GM19239 (cell line): ENCODE data around the gene BRAF.
A peak's percentile ranks its signal among the peaks of the same experiment; 100 is the strongest.
"Not testable (repeated sequence)": the region's sequence is repeated elsewhere in the genome, so short reads cannot be mapped to it uniquely, and the experiment has no call there.

ENCODE experiments used
- DNase-seq: peaks from one replicate; pipeline ENCODE4 v3.0.0; 2011; ENCODE audit warnings: low spot score; ENCODE audit not compliant: insufficient read length
- FAIRE-seq: peaks from 2 replicates; lab custom pipeline; 2011; peaks lifted over from hg19 to GRCh38; lab: Jason Lieb, UNC

BRAF gene

DNA sequence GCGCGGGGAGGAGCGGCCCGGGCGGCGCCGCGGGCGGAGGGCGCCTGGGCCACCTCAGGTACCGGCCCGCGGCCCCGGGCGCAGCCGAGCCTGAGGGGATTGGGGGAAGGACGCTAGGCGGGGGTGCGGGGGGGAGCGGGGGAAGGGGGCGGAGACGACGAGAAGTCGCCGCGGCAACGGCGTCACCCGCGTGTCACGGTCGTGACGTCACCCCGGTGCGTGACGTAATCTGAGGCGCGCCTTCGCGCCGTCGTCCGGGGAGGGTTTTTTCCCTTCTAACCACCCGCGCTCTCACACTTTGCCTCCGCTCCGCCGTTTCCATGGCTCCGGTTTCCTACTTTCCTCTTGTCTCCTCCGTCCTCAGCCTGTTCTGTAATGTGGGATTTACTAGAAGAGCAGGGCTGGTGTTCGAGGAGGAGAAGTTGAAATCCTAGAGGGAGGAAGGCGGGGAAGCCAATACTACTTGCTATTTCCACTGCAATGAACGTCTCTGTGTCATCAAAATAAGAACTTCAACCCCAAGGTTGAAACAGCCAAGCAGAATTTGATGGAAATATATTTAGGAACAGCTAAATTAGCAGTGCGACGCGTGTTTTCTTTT lies at the start of gene BRAF:
Gene BRAF, minus strand, starts transcription at position 109 of the 601 bp plus-strand sequence. CDS start 226 bp downstream, outside the sequence.
- peak; percentile 62 for DNase-seq
- peak; percentile 60 for FAIRE-seq

DNA sequence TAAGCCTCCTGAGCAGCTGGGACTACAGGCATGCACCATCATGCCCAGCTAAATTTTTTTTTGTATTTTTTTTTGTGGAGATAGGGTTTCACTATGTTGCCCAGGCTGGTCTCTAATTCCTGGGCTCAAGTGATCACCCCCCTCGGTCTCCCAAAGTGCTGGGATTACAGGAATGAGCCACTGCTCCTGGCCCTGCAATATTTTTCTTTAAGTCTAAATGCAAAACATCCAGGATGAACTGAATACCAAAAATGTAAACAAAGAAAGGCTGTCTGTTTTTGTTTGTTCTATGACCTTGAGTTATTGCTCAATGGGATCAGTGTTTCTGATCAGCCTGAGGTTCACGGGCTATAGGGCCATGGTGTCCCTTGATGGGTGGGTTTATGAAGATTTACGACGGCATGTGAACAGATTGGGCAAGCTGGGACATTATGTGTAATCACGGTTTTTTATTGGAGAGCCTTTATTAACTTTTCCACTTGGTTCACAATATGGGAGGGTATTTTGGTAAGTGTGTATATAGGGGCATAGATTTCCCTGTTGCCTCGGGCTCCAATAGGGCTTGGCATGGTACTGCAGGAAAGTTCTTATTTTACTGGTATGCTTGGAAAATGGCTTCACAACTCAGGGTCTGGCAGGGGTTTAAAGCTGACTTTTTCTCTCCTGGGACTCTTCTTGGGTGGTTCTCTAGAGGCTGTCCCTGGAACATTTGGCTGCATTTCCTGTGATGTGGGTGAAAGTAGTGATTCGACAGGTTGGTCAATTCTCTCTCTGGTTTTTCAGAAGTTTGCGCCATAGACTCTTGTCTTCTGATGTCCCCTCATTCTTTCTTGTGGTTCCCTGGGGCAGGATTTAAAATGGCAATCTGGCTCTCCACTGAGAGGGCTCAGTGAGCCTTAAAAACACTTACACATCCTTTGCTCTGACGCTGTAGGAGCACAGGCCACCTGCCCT lies 48.4 kb upstream of the BRAF start:
- DNase-seq (no peak), FAIRE-seq (no peak)

DNA sequence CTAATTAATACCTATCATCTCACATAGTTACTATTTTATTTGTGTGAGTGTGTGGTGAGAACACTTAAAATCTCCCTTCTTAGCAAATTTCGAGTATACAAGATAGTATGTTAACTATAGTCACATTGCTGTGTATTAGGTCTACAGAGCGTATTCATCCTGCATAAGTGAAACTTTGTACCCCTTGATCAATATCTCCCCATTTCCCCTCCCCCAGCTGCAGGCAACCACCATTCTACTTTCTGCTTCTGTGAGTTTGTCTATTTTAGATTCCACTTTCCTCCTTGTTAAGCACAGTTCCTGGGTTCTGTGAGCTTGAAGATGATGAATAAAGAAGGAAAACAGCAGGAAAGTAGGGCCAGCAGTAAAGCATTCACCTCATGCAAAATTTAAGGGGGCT lies 47.6 kb upstream of the BRAF start:
- DNase-seq (no peak), FAIRE-seq (no peak)

DNA sequence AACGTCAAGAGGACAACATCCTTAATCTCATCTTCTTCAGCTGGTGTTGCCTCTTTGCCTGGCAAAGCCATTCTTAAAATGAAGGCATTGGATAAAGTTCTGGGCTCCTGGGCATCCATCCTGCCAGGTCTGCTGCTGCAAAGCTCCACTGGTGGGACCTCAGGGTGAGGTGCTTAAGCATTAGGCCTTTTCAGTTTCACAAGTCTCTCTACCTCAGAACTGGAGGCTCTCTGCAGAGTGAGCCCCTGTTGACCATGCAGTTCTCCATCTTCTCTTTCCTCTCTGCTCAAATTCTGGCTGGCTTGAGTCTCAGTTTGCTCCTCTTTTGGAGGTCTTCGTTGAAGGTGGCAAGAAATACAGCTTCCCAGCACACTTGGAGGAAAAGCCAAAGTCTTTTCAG lies 42.7 kb upstream of the BRAF start:
- DNase-seq (no peak), FAIRE-seq (no peak)

DNA sequence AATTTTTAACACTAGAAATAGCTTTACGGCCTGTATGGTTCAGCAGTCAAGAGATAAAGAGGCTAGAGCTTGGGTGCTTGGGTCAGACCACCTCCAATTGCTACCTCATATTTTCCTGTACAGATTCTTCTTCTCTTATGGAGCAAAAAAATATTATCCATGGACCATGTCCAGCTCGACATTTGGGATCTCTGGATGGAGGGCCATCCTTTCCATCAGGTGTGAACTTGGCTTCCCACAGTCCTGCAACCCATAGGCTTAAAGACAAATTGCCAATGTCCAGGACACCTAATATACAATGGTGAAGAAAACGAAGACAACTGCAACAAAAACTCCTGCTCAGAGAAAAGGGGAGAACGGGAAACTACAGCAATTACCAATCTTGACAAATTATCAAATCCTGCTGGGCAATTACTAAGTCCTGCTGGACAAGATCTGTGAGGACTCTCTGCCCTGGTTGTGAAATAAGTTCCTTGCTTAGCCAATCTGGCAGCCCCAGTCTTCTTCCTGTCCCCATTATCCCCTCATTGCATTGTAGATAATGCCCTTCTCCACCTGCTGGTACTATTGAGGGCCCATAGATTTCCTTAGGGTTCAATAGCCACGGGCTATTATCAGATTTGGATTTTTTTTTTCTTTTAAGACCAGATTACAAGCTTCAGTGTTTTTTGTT lies 42.0 kb upstream of the BRAF start:
- no peak for DNase-seq
- FAIRE-seq, result no peak

DNA sequence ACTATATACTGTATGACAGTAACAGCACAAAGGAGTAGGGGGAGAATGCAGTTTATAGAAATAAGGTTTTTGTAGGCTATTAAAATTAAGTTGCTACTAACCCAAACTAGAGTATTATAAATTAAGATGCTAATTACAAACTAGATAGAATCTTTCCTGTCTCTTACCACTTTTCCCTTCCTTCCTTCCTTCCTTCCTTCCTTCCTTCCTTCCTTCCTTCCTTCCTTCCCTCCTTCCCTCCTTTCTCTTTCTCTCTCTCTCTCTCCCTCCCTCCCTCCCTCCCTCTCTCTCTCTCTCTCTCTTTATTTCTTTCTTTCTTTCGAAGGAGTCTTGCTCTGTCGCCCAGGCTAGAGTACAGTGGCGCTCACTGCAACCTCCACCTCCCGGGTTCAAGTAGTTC lies 36.4 kb upstream of the BRAF start:
- FAIRE-seq, result no peak

DNA sequence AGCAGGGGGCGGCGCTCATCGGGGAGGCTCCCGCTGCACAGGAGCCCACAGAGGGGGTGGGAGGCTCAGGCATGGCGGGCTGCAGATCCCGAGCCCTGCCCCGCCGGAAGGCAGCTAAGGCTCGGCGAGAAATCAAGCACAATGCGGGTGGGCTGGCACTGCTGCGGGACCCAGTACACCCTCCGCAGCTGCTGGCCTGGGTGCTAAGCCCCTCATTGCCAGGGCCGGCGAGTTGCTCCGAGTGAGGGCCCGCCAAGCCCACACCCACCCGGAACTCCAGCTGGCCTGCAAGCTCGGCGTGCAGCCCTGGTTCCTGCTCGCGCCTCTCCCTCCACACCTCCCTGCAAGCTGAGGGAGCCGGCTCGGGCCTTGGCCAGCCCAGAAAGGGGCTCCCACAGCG lies 32.3 kb upstream of the BRAF start:
- not testable (repeated sequence) for FAIRE-seq, DNase-seq

More for the DNA sequence above, 36.4 kb upstream of the BRAF start:
- DNase-seq, result no peak

DNA sequence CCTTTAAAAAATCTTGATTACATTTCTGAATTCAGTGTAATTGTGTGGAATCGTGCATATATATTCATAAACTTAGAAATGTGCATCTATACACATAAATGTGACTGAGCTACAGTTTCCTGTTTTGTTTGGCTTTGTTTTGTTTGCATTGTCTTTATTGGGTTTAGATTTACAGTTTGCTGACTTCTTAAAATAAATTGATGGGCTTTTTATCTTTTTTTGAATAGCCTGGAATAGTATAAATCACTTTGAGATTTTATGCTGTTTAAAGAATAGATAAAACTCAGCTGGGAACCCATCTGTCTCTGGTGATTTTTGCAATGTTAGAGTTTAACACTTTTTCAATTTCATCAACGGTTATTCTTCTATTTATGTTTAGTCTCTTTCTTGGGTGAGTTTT lies 21.2 kb upstream of the BRAF start:
- no peak for DNase-seq
- FAIRE-seq, result no peak

DNA sequence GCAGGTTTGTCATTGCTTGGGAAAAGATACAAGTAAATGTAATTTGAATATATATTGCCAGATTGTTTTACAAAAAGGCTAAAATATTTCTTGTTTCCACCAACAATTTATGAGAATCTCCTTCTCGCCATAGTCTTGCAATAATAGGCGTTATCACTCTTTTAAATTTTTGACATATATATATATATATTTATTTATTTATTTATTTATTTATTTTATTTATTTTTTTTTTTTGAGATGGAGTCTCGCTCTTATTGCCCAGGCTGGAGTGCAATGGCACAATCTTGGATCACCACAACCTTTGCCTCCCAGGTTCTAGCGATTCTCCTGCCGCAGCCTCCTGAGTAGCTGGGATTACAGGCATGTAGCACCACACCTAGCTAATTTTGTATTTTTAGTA lies 17.5 kb upstream of the BRAF start:
- DNase-seq, FAIRE-seq: not testable (repeated sequence)

DNA sequence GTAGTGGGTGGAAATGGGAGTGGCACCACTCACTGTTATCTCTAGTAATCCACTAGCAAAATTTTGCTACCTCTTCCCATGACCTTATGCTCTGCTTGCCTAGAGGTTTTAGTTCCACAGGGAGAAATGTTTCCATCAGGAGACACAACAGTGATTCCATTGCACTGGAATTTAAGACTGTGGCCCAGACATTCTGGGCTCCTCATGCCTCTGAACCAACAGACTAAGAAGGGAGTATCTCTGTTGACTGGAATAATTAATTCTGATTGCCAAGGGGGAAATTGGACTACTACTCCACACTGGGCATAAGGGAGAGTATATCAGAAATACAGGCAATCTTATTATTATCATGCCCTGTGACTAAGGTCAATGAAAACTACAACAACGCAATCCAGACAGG lies 16.2 kb upstream of the BRAF start:
- no peak for FAIRE-seq

DNA sequence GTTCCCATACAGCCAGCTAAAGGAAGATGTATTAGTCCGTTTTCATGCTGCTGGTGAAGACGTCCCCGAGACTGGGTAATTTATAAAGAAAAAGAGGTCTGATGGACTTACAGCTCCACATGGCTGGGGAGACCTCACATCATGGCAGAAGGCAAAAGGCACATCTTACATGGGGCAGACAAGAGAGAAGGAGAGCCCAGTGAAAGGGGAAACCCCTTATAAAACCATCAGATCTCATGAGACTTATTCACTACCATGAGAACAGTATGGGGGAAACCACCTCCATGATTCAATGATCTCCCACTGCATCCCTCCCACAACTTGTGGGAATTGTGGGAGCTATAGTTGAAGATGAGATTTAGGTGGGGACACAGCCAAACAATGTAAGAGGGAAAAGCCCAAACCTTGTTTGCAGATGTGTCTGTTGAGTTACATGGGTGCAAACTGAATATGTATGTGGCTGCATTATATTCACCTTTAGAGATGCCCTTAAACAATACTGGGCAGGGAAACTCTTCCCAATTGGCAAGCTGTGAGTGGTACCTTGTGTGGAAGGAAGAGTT lies 13.1 kb upstream of the BRAF start:
- DNase-seq (no peak), FAIRE-seq (no peak)

More for the DNA sequence above, 16.2 kb upstream of the BRAF start:
- DNase-seq, result no peak

DNA sequence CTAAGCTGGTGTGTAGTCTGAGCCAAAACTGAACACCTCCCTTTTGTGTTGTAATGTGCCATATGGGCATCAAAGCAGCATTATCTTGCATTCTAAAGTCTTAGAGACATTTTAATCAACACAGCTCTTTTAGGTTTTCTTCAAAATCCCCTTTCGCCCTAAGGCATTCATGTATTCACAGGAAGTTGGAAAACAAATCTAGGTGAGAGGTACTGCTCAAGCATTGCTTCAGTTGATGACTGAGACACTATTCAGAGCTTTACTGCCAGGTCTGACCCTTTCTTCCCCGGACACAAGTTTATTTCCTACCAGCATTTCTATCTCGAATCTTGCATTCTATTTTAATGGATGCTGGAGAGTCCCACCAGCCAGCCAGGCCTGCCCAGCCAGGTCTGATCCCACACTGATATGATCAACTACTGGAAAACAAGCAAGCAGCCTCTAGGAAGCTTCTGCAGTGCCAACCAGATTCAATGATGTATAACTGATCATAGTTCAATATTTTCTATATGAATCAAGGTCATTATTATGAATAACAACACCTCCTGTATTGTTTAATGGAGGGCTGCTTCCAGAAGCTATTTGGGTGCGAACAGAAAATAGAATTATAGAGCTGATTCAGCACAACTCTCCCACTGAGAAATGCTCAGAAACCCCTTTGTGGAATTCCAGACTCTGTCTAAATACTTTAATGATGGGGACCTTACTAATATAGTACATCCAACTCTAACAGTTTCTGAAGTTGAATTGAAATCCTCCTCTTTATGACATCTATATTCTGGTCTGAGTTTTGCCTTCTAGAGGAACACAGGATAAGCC lies 4.0 kb upstream of the BRAF start:
- DNase-seq (no peak), FAIRE-seq (no peak)

DNA sequence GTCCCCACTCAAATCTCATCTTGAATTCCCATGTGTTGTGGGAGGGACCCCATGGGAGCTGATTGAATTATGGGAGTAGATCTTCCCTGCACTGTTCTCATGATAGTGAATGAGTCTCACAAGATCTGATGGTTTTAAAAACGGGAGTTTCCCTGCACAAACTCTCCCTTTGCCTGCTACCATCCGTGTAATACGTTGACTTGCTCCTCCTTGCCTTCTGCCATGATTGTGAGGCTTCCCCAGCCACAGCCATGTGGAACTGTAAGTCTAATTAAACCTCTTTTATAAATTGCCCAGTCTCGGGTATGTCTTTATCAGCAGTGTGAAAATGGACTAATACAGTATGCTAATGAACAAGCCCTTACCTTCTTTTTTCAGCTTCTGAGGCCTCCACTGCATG lies 3.2 kb upstream of the BRAF start:
- not testable (repeated sequence) for DNase-seq, FAIRE-seq

DNA sequence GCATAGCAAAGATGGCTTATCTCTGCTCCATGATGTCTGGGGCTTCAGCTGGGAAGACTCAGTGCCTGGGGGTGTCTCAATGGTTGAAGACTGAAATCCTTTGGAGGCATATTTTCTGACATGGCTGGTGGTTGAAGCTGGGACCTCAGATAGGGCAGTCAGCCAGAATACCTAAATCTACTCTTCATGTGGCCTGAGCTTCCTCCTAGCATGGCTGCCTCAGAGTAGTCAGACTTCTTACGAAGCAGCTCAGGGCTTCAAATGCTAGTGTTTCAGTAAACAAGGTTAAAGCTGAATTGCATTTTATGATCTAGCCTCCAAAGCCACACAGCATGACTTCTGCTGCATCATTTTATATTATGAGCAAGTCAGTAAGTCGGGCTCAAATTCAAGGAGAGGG lies 2.6 kb upstream of the BRAF start:
- DNase-seq (no peak), FAIRE-seq (no peak)

DNA sequence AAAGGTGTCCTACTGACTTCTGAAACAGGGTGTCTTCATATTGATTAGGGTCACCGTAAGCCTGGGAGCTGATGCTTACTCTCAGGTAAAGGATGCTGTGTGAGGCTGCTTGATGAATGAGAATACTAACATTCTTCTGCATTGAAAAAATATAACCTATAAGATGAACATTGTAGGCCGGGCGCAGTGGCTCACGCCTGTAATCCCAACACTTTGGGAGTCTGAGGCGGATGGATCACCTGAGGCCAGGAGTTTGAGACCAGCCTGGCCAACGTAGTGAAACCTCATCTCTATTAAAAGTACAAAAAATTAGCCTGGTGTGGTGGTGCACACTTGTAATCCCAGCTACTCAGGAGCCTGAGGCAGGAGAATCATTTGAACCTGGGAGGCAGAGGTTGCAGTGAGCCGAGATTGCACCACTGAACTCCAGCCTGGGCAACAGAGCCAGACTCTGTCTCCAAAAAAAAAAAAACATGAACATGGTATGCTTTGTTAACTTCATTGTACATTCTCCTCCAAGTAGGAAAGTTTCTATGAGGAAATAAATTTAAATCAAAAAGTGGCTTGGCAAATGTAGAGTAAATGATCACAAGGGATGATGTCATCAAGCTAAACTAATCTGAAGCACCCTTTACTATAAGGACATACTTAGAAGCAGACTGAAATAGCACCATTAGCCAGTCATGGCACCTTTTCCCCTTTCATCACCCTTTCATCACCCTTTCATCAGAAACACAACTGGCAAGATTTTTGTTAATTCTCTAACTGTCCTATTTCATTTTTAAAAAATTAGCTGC lies 1.5 kb upstream of the BRAF start:
- DNase-seq, result no peak
- no peak for FAIRE-seq

DNA sequence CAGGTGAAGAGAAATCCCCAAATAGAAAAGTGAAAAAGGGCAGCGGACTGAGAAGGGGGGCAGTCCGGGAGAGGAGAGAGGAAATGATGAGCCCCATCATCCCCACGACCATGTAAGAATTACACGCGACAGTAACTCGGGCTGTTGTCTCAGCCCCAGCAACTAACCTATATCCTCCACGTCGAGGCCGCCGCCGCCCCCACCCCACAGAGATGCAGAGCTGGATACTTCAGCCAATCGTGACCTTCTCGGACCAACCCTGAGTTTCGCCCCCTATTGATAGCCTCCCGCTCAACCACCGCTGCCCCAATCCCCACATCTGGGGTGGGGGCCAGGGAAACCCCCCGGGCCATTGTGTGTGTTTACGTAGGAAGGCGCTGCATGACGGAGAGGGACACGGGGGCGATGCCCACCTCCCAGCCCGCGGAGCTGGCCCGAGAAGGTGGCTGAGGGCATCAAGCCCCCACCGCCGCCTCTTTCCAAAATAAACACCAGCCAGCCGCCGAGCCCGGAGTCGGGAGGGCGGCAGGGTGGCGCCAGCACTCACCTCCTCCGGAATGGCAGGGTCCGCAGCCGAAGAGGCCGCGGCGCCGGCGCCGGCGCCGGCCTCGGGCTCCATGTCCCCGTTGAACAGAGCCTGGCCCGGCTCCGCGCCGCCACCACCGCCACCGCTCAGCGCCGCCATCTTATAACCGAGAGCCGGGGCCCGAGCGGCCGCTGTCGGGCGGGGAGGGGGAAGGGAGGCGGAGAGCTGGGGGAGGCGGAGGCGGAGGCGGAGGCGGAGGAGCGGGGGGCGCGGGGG lies 509 bp downstream of the BRAF start:
- DNase-seq, result peak; percentile 61
- FAIRE-seq, result peak; percentile 92

DNA sequence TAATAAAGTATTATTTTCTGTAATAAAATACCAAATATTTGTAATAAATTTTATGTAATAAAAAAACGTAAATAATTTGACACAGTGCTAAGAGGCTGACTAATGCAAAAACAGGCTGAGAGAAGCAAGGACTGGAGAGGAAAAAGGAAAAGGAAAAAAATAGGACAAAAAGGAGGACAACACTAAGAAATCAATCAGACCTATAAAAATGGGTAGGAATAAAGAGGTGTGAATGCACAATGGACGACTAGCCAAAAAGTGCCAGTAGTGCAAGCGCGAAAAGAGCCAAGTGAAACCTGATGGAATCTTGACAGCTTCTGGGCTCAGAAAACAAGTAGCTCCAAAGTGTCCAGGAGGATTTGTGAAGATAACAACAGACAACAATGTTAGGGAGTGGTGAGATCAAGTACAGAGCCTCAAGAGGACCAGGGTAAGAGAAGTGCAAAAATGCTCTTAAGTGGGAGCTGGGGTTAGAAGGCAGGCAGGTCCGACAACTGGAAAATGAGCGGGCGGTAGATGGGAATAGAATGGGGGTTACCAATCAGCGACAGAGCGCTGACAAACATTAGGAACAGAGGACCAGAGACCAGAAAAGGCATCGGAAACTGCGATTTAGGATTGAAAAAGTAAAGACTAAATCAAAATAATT lies 1.2 kb downstream of the BRAF start:
- no peak for DNase-seq
- FAIRE-seq, result no peak
